AG09309 (cell line): ENCODE measurements around the gene L1CAM.

Experiments
- DNase-seq: peaks from one replicate; pipeline ENCODE4 v3.0.0-alpha.2; 2010; ENCODE audit warnings: low read depth
- H3K4me3 ChIP-seq: 2 replicates; pipeline ENCODE4 v1.5.1; 2011; ENCODE audit warnings: mild to moderate bottlenecking, low read depth, low read length, moderate library complexity; ENCODE audit not compliant: control insufficient read depth
- CTCF ChIP-seq: IDR thresholded peaks from 2 replicates; pipeline ENCODE4 v1.5.1; 2011; ENCODE audit warnings: mild to moderate bottlenecking, low read depth, low read length, inconsistent platforms; ENCODE audit not compliant: insufficient read depth, control insufficient read depth; ENCODE audit errors: missing control alignments

L1CAM gene

GRCh38 chrX:153857348-153857903 lies 28.5 kb downstream of the L1CAM start:
- H3K4me3 ChIP-seq, result no peak overlapping the region
- no peak for TF ChIP-seq CTCF
- DNase-seq, result no peak

- no peak for DNase-seq
- TF ChIP-seq CTCF, result no peak
- H3K4me3 ChIP-seq, result no peak overlapping the region
Observed at GRCh38 chrX:153854702-153855101, 31.3 kb downstream of the L1CAM start.

- no peak for DNase-seq
- no peak overlapping the region for H3K4me3 ChIP-seq
- no peak for TF ChIP-seq CTCF
Observed at GRCh38 chrX:153853902-153854267, 32.1 kb downstream of the L1CAM start.

GRCh38 chrX:153853180-153853901 lies 32.6 kb downstream of the L1CAM start:
- DNase-seq, result no peak
- TF ChIP-seq CTCF, result no peak
- H3K4me3 ChIP-seq, result no peak overlapping the region

- no peak for DNase-seq
- H3K4me3 ChIP-seq, result no peak overlapping the region
- no peak for TF ChIP-seq CTCF
Observed at GRCh38 chrX:153851981-153852380, 34.0 kb downstream of the L1CAM start.

- no peak overlapping the region for H3K4me3 ChIP-seq
- no peak for TF ChIP-seq CTCF
- no peak for DNase-seq
Observed at GRCh38 chrX:153848325-153848724, 37.6 kb downstream of the L1CAM start.

GRCh38 chrX:153845842-153846241 lies 40.1 kb downstream of the L1CAM start:
- DNase-seq, result no peak
- TF ChIP-seq CTCF, result no peak
- no peak overlapping the region for H3K4me3 ChIP-seq
